ENCODE results near the gene ATAD1.
"Not testable (repeated sequence)": the region's sequence is repeated elsewhere in the genome, so short reads cannot be mapped to it uniquely, and the experiment has no call there.

The ATAD1 gene

GRCh38 chr10:87817609-87818504, at the start of gene ATAD1:
Gene ATAD1 (minus strand): TSS chr10:87818226. CDS start chr10:87814599, 3,627 bp downstream.
- peak; percentile 49 for DNase-seq (ENCODE audit: low read depth)

GRCh38 chr10:87867453-87867852, 49.4 kb upstream of the ATAD1 start:
- no peak for DNase-seq (ENCODE audit: low read depth)

GRCh38 chr10:87866412-87866974, 48.5 kb upstream of the ATAD1 start:
- no peak for DNase-seq (ENCODE audit: low read depth)

GRCh38 chr10:87865241-87865881, 47.3 kb upstream of the ATAD1 start:
- no peak for DNase-seq (ENCODE audit: low read depth)

- no peak for DNase-seq (ENCODE audit: low read depth)
Measured at GRCh38 chr10:87864496-87865059, 46.6 kb upstream of the ATAD1 start.

- DNase-seq (ENCODE audit: low read depth) = not testable (repeated sequence)
Measured at GRCh38 chr10:87863951-87864495, 46.0 kb upstream of the ATAD1 start.

- DNase-seq (ENCODE audit: low read depth) = no peak
Measured at GRCh38 chr10:87863053-87863943, 45.3 kb upstream of the ATAD1 start, which contains the start of the genes KLLN and PTEN. Gene KLLN (minus strand): TSS chr10:87863533. CDS start chr10:87862487, 1,046 bp downstream. Gene PTEN (plus strand): TSS chr10:87863625. CDS start chr10:87864470, 845 bp downstream.

GRCh38 chr10:87862679-87863052, 44.6 kb upstream of the ATAD1 start:
- no peak for DNase-seq (ENCODE audit: low read depth)

- DNase-seq (ENCODE audit: low read depth) = peak; percentile 80
Measured at GRCh38 chr10:87861953-87862678, 44.1 kb upstream of the ATAD1 start.

- DNase-seq (ENCODE audit: low read depth) = no peak
Measured at GRCh38 chr10:87861566-87861952, 43.5 kb upstream of the ATAD1 start.

- no peak for DNase-seq (ENCODE audit: low read depth)
Measured at GRCh38 chr10:87860816-87861403, 42.9 kb upstream of the ATAD1 start.

- no peak for DNase-seq (ENCODE audit: low read depth)
Measured at GRCh38 chr10:87860156-87860795, 42.2 kb upstream of the ATAD1 start.

- DNase-seq (ENCODE audit: low read depth) = not testable (repeated sequence)
Measured at GRCh38 chr10:87855665-87856064, 37.6 kb upstream of the ATAD1 start.

- DNase-seq (ENCODE audit: low read depth) = not testable (repeated sequence)
Measured at GRCh38 chr10:87855247-87855646, 37.2 kb upstream of the ATAD1 start.

- no peak for DNase-seq (ENCODE audit: low read depth)
Measured at GRCh38 chr10:87852089-87852488, 34.1 kb upstream of the ATAD1 start.

GRCh38 chr10:87850742-87851205, 32.7 kb upstream of the ATAD1 start:
- DNase-seq (ENCODE audit: low read depth) = no peak

- DNase-seq (ENCODE audit: low read depth) = no peak
Measured at GRCh38 chr10:87849001-87849400, 31.0 kb upstream of the ATAD1 start.

GRCh38 chr10:87847550-87847949, 29.5 kb upstream of the ATAD1 start:
- no peak for DNase-seq (ENCODE audit: low read depth)

- not testable (repeated sequence) for DNase-seq (ENCODE audit: low read depth)
Measured at GRCh38 chr10:87846711-87847110, 28.7 kb upstream of the ATAD1 start.

Measured in HS-27A (cell line).